Caki2 (cell line): ENCODE data around the gene OSBPL2. TPM values are rescaled to one million over a fixed set of nuclear protein-coding genes. Genes with fewer than 3 reads are reported as not detected.

Experiments
- DNase-seq: peaks from one replicate; pipeline ENCODE4 v3.0.0-alpha.2; 2015; ENCODE audit warnings: low read depth
- in situ Hi-C: cut with HindIII; loops from 2 replicates; pipeline ENCODE4 v1.10.0; 2016; ENCODE audit warnings: low sequenced_read_pairs, low pct_unique_long_range_greater_than_20kb, mixed read lengths
- total RNA-seq: library from RNA; depleted of rRNA; stranded (reverse); fragments of >200 nt; shearing (Covaris generic); gene quantifications from 2 replicates; pipeline ENCODE4 v1.2.3, GENCODE V29; 2014; ENCODE audit warnings: low replicate concordance

The OSBPL2 gene
- total RNA-seq, 1 experiment from 2014 or later: 14.0 TPM

- in situ Hi-C loops: no loop called here
- no peak for DNase-seq
Observed at GRCh38 chr20:62229667-62230066, 8.7 kb upstream of the OSBPL2 start.

GRCh38 chr20:62230276-62230675 is 8.0 kb upstream of the OSBPL2 start:
- no peak for DNase-seq
- in situ Hi-C loops: no loop called here

- in situ Hi-C loops: no loop called here
- no peak for DNase-seq
Observed at GRCh38 chr20:62230696-62231095, 7.6 kb upstream of the OSBPL2 start.

GRCh38 chr20:62231292-62231691 is 7.0 kb upstream of the OSBPL2 start:
- no peak for DNase-seq
- in situ Hi-C loops: no loop called here

GRCh38 chr20:62232194-62232593 is 6.1 kb upstream of the OSBPL2 start:
- no peak for DNase-seq
- in situ Hi-C loops: no loop called here

- in situ Hi-C loops: no loop called here
- DNase-seq: no peak
Observed at GRCh38 chr20:62232770-62233645, 5.3 kb upstream of the OSBPL2 start.

GRCh38 chr20:62233684-62234083 is 4.6 kb upstream of the OSBPL2 start:
- in situ Hi-C loops: no loop called here

GRCh38 chr20:62234339-62234738 is 4.0 kb upstream of the OSBPL2 start:
- DNase-seq: no peak
- in situ Hi-C loops: no loop called here

More at GRCh38 chr20:62233684-62234083, 4.6 kb upstream of the OSBPL2 start:
- no peak for DNase-seq

GRCh38 chr20:62235001-62235776 is 3.1 kb upstream of the OSBPL2 start:
- in situ Hi-C loops: no loop called here
- no peak for DNase-seq

- in situ Hi-C loops: no loop called here
- DNase-seq: no peak
Observed at GRCh38 chr20:62235777-62236157, 2.6 kb upstream of the OSBPL2 start.

- DNase-seq: no peak
- in situ Hi-C loops: no loop called here
Observed at GRCh38 chr20:62236200-62236599, 2.1 kb upstream of the OSBPL2 start.

- DNase-seq: no peak
- in situ Hi-C loops: no loop called here
Observed at GRCh38 chr20:62236766-62237513, 1.4 kb upstream of the OSBPL2 start.

- in situ Hi-C loops: no loop called here
- DNase-seq: no peak
Observed at GRCh38 chr20:62237514-62237800, 864 bp upstream of the OSBPL2 start.

GRCh38 chr20:62238569-62239277 is 402 bp downstream of the OSBPL2 start:
- no peak for DNase-seq
- in situ Hi-C loops: no loop called here

GRCh38 chr20:62239278-62239879 is 1.1 kb downstream of the OSBPL2 start:
- no peak for DNase-seq
- in situ Hi-C loops: no loop called here

GRCh38 chr20:62240020-62240685 is 1.8 kb downstream of the OSBPL2 start:
- DNase-seq: no peak
- in situ Hi-C loops: no loop called here

- in situ Hi-C loops: no loop called here
Observed at GRCh38 chr20:62241506-62241905, 3.2 kb downstream of the OSBPL2 start.

GRCh38 chr20:62242176-62242575 is 3.9 kb downstream of the OSBPL2 start:
- in situ Hi-C loops: no loop called here
- no peak for DNase-seq

More at GRCh38 chr20:62241506-62241905, 3.2 kb downstream of the OSBPL2 start:
- DNase-seq: no peak
